Epithelial cell of proximal tubule (primary cell): ENCODE measurements around the gene LEO1. TPM values are rescaled to one million over a fixed set of nuclear protein-coding genes. Genes with fewer than 3 reads are reported as not detected.

Experiments
- DNase-seq: peaks from one replicate; pipeline ENCODE4 v3.0.0-alpha.2; 2011; ENCODE audit warnings: low read depth
- H3K4me3 ChIP-seq: 2 replicates; pipeline ENCODE4 v1.5.1; 2011; ENCODE audit warnings: low read depth, mild to moderate bottlenecking, low read length
- CTCF ChIP-seq: conservative IDR thresholded peaks from 2 replicates; pipeline ENCODE4 v1.5.1; 2012; ENCODE audit warnings: low read depth, mild to moderate bottlenecking, low read length
- total RNA-seq: library from RNA; depleted of rRNA; stranded (reverse); fragments of >200 nt; gene quantifications from 2 replicates; pipeline ENCODE4 v1.2.3, GENCODE V29; 2015

Gene LEO1
- total RNA-seq, 1 donor from 2014 or later = 31.5 TPM

- TF ChIP-seq CTCF = no peak
- H3K4me3 ChIP-seq = no peak overlapping the region
- no peak for DNase-seq
These were observed 39.9 kb downstream of the LEO1 start for GRCh38 chr15:51931638-51932037.

- H3K4me3 ChIP-seq = no peak overlapping the region
- DNase-seq = no peak
- no peak for TF ChIP-seq CTCF
These were observed 40.6 kb downstream of the LEO1 start for GRCh38 chr15:51931016-51931415.

- no peak for DNase-seq
- no peak for TF ChIP-seq CTCF
- no peak overlapping the region for H3K4me3 ChIP-seq
These were observed 44.8 kb downstream of the LEO1 start for GRCh38 chr15:51926809-51927208.

GRCh38 chr15:51924156-51925068 lies 47.2 kb downstream of the LEO1 start:
- DNase-seq = no peak
- no peak overlapping the region for H3K4me3 ChIP-seq
- no peak for TF ChIP-seq CTCF

- H3K4me3 ChIP-seq = no peak overlapping the region
- DNase-seq = no peak
- TF ChIP-seq CTCF = peak; percentile 50
These were observed 54.1 kb downstream of the LEO1 start for GRCh38 chr15:51917493-51917892.

GRCh38 chr15:51912528-51912927 lies 59.0 kb downstream of the LEO1 start:
- TF ChIP-seq CTCF = no peak

GRCh38 chr15:51909584-51909983 lies 62.0 kb downstream of the LEO1 start:
- DNase-seq = no peak
- TF ChIP-seq CTCF = no peak
- no peak overlapping the region for H3K4me3 ChIP-seq

More at GRCh38 chr15:51912528-51912927, 59.0 kb downstream of the LEO1 start:
- H3K4me3 ChIP-seq = no peak overlapping the region
- no peak for DNase-seq
